Brain microvascular endothelial cell (primary cell): Measurements from ENCODE around the gene SERPINE3.

ENCODE experiments used
- DNase-seq: peaks from one replicate; pipeline ENCODE4 v3.0.0-alpha.2; 2020
- H3K27ac ChIP-seq: fragments of 250-450 bp; sonication (Bioruptor Pico); 2 replicates; pipeline ENCODE4 v1.5.1; 2020; ENCODE audit warnings: mild to moderate bottlenecking, moderate library complexity
- H3K27me3 ChIP-seq: fragments of 250-450 bp; sonication (Bioruptor Pico); replicated peaks from 2 replicates; pipeline ENCODE4 v1.5.1; 2020; ENCODE audit warnings: mild to moderate bottlenecking
- H3K36me3 ChIP-seq: fragments of 250-450 bp; sonication (Bioruptor Pico); replicated peaks from 2 replicates; pipeline ENCODE4 v1.5.1; 2020; ENCODE audit warnings: mild to moderate bottlenecking
- H3K4me3 ChIP-seq: 2 replicates; pipeline ENCODE4 v1.5.1; 2011; ENCODE audit warnings: low read depth, mild to moderate bottlenecking, control low read depth, low read length, moderate library complexity
- in situ Hi-C: cut with HindIII; loops from 2 replicates; pipeline ENCODE4 v1.10.0; 2017; ENCODE audit warnings: low sequenced_read_pairs, low pct_ligation_motif_present
- TF ChIP-seq, protein P1 (sequence below): IDR thresholded peaks from 2 replicates; pipeline ENCODE4 v1.5.1; 2011; ENCODE audit warnings: low read depth, mild to moderate bottlenecking, moderate library complexity, low read length, control low read depth, inconsistent platforms; ENCODE audit errors: missing control alignments

Gene SERPINE3

DNA sequence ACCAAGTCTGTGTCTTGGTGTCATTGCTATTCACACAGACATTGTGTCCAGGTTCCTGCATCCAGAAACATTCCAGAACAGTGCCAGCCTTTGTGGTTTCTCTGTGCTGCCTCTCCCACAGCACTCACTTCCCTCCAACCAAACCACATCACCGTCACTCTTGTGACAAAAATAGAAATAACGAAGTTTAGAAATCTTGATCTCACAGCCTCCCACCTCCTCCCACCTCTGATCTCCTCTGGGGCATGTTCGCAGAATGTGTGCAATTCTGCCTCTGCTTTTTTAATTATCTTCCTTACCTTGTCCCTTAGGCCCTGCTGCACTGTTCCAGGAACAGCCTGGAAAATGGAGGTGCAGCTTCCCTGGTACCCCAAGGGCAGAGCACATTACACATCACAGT is 8.7 kb upstream of the SERPINE3 start:
- in situ Hi-C loops: no loop called here
- Histone ChIP-seq H3K36me3 (no peaks in the 10 kb centered on the region), H3K27me3 (no peaks in the 10 kb centered on the region), H3K4me3 (no peak overlapping the region), H3K27ac (no peak overlapping the region)
- peak; percentile 39 for DNase-seq
- TF ChIP-seq, protein P1, sequence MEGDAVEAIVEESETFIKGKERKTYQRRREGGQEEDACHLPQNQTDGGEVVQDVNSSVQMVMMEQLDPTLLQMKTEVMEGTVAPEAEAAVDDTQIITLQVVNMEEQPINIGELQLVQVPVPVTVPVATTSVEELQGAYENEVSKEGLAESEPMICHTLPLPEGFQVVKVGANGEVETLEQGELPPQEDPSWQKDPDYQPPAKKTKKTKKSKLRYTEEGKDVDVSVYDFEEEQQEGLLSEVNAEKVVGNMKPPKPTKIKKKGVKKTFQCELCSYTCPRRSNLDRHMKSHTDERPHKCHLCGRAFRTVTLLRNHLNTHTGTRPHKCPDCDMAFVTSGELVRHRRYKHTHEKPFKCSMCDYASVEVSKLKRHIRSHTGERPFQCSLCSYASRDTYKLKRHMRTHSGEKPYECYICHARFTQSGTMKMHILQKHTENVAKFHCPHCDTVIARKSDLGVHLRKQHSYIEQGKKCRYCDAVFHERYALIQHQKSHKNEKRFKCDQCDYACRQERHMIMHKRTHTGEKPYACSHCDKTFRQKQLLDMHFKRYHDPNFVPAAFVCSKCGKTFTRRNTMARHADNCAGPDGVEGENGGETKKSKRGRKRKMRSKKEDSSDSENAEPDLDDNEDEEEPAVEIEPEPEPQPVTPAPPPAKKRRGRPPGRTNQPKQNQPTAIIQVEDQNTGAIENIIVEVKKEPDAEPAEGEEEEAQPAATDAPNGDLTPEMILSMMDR: no peak

DNA sequence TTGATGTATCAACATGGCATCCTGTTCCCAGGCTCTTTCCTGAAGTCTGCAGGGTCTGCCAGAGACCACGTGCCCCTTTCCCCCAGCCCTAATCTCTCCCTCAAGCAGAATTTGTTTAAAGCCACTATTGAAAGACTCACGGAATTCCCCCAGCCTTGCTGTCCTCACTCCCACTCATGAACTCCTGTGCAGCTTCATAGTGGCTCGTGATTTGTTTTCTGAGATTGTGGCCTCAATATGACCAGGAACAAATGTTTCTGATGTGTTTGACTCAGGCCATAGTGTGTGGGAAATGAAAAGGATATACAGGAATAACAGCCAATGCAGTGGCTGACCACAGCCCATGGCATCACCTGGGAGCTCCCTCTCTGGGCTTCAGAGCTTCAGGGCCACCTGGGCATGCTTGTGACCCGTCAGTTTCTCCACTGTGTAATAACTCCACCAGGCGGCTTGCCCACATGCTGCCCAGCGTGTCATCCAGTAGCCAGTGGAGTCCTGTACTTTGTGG is 8.1 kb upstream of the SERPINE3 start:
- no peaks in the 10 kb centered on the region for H3K27me3 ChIP-seq
- in situ Hi-C loops: no loop called here
- TF ChIP-seq, protein P1: no peak
- no peak for DNase-seq
- H3K36me3 ChIP-seq: no peaks in the 10 kb centered on the region
- no peak overlapping the region for H3K4me3 ChIP-seq
- no peak overlapping the region for H3K27ac ChIP-seq

DNA sequence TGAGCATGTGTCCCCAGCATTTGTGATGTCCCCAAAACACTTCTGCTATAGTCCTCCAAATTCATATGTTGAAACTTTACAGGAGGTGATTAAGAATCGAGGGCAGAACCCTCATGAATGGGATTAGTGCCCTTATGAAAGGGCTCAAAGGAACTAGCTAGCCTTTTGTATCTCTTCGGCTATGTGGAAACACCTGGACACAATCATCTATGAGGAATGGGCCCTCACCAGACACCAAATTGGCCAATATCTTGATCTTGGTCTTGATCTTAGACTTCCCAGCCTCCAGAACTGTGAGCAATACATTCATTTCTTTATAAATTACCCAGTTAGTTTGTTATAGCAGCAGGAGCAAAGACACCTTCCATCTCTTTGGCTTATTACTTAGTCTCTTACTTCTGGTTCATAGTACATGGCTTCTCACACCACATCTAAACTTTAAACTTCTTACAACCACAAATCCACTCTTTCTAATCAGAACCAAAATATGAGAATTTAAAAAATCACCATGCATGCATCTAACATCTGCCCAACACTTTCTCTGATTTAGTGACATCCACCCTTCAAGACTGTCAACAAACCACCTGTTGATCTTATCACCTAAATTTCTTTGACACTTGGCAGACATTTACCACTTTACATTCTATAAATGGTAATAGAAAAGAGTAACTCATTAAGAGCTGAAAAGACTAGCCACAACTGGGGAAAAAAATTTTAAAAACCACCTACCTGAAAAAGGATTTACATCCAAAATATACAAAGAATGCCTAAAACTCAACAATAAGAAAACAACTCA is 6.7 kb upstream of the SERPINE3 start:
- Histone ChIP-seq H3K4me3 (no peak overlapping the region), H3K27me3 (no peaks in the 10 kb centered on the region), H3K36me3 (no peaks in the 10 kb centered on the region), H3K27ac (no peak overlapping the region)
- TF ChIP-seq, protein P1: no peak
- DNase-seq: no peak
- in situ Hi-C loops: no loop called here

DNA sequence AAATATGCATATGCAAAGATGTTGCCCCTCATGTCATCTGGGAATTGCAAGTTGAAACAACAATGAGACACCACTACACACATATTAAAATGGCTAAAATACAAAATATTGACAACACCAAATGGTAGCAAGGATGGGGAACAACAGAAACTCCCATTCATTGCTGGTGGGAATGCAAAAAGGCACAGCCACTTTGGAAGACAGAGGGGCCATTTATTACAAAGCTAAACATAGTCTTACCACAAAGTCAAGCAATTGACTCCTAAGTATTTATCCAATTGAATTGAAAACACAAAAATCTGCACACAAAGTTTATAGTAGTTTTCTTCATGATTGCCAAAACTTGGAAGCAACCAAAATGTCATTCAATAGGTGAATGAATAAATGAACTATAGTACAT is 6.1 kb upstream of the SERPINE3 start:
- Histone ChIP-seq H3K27me3 (no peaks in the 10 kb centered on the region), H3K27ac (no peak overlapping the region), H3K4me3 (no peak overlapping the region), H3K36me3 (no peaks in the 10 kb centered on the region)
- no peak for DNase-seq
- in situ Hi-C loops: no loop called here
- TF ChIP-seq, protein P1: no peak

DNA sequence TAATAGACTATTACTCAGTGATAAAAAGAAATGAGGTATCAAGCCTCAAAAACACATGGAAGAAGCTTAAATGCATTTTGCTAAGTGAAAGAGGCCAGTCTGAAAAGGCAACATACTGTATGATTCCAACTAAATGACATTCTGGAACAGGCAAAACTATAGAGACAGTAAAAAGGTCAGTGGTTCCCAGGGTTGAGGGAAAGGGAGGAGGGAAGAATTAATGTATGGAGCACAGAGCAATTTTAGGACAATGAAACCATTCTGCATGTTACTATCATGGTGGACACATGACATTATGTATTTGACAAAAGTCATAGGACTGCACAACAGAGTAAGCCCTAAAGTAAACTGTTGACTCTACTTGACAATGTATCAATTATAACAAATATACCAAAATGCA is 5.7 kb upstream of the SERPINE3 start:
- no peaks in the 10 kb centered on the region for H3K36me3 ChIP-seq
- no peak overlapping the region for H3K27ac ChIP-seq
- no peak overlapping the region for H3K4me3 ChIP-seq
- no peaks in the 10 kb centered on the region for H3K27me3 ChIP-seq
- TF ChIP-seq, protein P1: no peak
- no peak for DNase-seq
- in situ Hi-C loops: no loop called here
